NCI-H2227 treated with DMSO at 0.1 percent for 48 hours (cell line): ENCODE results near the gene METTL26.
A peak's percentile ranks its signal among the peaks of the same experiment; 100 is the strongest.

ENCODE experiments used
- DNase-seq: peaks from one replicate; lab custom pipeline; 2025; lab: John Stamatoyannopoulos, UW

The METTL26 gene

DNA sequence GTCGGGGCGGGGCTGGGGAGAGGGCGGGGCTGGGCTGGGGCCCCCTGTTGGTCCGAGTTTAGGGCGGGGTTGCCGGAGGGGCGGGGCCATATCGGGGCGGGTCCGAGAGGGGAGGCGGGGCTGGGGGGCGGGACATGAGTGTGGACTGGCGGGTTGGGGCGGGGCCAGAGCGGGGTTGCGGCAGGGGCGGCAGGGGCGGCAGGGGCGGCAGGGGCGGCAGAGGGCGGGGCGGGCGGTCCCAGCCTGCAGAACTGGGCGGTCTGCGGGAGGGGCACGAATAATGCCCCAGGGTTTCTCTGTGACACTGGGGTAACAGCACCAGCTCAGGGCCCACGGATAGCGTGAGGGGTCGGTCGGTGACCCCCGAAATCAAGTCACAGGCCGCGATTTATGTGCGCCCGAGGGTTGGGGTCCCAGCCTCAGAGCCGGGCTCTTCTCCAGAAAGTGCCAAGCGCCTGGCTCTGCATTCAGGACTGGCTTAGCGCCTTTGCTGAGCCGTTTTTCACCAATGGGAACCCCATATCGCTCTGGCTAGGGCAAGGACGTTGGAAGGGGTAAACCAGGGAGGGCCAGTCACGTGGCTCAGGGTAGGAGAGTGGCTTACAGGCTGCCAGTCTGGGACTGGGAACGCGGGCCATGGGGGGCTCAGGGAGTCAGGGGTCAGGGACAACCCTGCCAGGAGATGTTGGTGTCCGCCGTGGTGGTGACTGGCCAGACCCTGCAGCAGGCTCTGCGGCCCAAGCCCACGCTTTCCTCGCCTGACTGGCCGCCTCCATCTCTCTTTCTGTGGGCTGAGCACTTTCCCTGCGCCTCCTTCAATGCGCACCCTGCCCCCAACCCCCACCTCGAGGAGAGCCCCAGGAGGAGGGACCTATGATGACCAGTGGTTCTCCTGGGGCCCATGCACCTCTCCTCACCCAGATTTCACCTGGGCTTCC, 1.2 kb upstream of the METTL26 start:
- peak; percentile 88 for DNase-seq

DNA sequence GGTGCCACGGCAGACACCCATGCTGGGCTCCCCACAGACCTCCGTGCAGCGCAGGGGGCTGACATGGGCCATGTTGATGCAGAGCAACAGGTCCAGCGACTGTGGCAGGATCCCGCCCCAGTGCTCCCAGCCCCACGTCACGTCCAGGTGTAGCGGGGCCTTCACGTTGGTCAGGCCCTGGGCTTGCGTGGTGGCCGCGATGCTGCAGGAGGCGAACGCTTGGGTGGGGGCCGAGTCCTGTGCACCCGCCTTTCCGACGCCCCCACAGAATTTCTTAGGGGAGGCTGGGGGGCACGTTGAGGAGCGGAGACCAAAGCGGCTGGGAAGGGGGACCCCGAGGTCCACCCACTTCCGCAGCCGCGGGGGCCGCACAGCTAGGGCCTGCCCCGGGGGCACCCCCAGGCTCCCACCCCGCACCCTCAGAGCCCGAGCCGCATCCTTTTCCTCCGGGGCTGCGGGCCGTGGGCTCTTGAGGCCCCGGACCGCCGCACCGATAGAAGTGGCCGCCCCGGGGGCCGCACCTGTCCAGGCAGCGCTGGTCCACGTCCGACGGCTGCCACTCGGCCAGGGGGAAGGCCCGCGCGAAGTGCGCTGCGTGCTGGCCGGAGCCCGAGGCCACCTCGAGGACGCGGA, 416 bp downstream of the METTL26 start:
- DNase-seq: no peak

DNA sequence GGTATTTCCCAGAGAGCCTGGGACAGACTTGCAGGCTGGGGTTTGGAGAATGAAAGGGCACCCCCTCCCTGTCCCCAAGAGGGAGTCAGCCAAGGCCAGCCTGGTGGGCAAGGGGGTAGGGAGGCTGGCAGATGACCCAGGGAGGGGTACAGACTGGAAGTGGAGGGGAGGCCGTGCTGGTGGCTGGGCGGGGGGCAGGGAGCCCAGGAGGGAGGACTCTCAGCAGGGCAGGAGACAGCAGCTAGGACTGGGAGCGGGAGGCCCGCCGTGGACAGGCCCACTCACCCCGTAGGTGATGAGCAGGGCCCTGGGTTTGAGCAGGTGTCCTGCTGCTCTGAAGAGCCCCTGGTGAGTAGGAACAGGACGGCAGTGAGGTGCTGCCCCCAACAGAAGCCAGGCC, 1.1 kb downstream of the METTL26 start:
- no peak for DNase-seq

DNA sequence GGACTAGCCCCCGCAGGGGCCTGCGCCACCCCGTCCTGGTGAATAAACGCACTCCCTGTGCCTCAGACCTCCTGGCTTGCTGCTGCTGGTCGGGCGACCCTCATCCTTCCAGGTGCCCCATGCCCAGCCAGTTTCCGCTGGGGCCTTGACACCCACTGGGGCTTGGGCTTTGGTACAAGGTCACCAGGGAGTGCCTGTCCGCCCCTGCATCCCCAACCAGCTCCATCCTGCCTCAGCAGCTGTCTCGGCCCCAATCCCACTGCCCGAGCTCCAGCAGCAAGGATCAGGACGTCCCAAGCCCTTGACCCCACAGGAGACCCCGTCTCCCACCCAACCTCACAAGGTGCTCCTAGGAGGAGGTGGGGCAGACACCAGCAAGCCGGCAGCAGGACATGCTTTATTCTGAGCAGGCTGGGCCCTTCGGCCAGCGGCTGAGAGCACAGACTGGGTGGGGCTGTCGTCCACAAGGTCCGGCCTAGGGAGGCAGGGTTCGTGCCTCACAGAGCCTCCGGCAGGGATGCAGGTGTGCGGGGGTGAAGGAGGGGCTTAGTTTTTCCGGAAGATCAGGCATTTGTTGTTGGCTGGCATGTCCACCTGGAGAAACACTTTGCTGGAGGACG, 1.9 kb downstream of the METTL26 start:
- no peak for DNase-seq

DNA sequence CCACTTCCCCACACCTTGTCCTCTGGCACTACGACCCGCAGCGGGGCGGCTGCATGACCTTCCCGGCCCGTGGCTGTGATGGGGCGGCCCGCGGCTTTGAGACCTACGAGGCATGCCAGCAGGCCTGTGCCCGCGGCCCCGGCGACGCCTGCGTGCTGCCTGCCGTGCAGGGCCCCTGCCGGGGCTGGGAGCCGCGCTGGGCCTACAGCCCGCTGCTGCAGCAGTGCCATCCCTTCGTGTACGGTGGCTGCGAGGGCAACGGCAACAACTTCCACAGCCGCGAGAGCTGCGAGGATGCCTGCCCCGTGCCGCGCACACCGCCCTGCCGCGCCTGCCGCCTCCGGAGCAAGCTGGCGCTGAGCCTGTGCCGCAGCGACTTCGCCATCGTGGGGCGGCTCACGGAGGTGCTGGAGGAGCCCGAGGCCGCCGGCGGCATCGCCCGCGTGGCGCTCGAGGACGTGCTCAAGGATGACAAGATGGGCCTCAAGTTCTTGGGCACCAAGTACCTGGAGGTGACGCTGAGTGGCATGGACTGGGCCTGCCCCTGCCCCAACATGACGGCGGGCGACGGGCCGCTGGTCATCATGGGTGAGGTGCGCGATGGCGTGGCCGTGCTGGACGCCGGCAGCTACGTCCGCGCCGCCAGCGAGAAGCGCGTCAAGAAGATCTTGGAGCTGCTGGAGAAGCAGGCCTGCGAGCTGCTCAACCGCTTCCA, 2.6 kb downstream of the METTL26 start:
- no peak for DNase-seq

DNA sequence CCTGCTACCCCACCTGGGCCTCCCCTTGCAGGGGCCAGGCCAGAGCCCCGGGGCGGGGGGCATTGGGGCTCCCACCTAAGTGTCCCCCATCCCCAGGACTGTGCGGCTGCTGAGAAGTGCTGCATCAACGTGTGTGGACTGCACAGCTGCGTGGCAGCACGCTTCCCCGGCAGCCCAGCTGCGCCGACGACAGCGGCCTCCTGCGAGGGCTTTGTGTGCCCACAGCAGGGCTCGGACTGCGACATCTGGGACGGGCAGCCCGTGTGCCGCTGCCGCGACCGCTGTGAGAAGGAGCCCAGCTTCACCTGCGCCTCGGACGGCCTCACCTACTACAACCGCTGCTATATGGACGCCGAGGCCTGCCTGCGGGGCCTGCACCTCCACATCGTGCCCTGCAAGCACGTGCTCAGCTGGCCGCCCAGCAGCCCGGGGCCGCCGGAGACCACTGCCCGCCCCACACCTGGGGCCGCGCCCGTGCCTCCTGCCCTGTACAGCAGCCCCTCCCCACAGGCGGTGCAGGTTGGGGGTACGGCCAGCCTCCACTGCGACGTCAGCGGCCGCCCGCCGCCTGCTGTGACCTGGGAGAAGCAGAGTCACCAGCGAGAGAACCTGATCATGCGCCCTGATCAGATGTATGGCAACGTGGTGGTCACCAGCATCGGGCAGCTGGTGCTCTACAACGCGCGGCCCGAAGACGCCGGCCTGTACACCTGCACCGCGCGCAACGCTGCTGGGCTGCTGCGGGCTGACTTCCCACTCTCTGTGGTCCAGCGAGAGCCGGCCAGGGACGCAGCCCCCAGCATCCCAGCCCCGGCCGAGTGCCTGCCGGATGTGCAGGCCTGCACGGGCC, 3.4 kb downstream of the METTL26 start:
- no peak for DNase-seq

DNA sequence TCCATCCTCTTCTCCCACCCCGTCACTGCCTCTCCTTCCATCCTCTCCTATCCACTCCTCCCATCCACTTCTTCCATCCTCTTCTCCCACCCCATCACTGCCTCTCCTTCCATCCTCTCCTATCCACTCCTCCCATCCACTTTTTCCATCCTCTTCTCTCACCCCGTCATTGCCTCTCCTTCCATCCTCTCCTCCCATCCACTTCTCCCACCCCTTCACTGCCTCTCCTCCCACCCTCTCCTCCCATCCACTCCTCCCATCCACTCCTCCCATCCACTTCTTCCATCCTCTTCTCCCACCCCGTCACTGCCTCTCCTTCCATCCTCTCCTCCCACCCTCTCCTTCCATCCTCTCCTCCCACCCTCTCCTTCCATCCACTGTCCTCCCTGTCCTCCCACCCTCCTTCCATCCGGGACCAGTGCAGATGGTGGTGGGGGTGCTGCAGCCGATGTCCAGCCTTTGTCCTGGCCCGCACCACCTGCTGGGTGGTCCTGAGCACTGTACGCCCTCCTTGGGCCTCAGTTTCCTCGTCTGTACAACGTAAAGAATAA, 4.2 kb downstream of the METTL26 start:
- DNase-seq: no peak

DNA sequence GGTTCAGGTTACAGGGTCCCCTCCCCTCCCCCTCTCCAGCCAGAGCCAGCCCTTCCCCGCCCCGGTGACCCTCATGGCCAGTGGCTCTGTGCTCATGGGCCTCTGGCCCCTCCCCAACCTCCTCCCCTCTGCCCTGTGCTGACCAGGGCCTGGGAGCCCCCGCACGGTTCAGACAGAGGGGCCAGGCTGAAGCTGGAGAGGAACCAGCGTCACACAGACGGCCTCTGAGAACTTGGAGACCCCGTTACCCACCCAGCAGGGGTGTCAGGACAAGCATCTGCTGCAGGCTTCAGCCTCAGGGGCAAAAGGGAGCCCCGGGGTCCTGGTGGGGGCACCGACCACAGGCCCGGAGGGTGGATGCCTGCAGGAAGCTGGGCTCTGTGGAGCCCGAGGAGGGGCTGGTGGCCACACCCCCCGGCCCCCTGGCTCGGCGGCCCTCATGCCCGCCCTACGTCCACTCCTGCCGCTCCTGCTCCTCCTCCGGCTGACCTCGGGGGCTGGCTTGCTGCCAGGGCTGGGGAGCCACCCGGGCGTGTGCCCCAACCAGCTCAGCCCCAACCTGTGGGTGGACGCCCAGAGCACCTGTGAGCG, 5.2 kb downstream of the METTL26 start, which contains the start of gene WFIKKN1:
Gene WFIKKN1, plus strand, starts transcription at position 171 of the 591 bp plus-strand sequence. Its CDS starts 269 bp downstream, at position 440.
- DNase-seq: no peak

DNA sequence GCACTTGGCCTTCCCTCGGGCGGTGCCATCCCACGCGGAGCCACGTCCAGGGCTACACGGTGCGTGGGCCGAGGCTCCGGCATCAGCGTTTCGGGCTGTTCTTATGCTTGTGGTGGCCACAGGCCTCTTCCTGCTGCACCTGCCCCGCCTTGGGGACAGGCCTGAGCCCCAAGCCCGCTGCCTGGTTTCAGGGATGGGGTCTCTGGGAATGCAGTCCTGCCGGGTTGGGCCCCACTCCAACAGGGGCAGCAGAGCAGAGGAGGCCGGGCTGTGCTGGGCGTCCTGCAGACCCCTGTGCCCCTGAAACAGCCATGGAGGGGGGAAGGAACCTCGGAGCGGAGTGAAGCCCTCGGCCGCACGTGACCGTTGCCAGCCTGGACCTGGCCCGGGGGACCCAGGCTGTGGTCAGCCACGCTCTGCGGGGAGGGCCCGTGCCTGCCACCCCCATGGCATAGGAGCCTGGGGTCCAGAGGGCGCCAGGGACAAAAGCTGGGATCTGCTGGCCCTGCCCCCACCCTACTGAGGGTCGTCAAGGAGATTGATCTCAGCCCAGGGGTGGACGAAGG, 5.8 kb downstream of the METTL26 start:
- DNase-seq: no peak

DNA sequence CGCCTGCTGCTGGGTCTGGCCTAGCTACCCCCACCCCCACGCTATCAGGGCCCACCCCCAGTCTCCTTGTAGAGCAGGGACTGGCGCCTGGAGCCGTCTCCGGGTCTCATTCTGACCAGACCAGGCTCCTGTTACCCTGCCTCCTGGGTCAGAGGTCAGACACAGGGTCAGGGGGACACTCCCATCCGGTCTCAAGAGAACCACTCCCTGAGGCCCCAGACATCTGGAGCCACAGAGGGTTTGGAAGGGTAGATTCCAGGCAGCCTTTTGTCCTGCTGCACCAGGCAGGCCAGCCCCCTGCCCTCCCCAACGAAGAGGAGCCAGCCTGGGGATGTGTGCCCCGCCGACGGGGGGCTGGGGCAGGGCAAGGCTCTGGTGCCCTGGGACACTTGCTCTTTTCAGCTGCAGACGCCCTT, 6.3 kb downstream of the METTL26 start:
- DNase-seq: no peak

DNA sequence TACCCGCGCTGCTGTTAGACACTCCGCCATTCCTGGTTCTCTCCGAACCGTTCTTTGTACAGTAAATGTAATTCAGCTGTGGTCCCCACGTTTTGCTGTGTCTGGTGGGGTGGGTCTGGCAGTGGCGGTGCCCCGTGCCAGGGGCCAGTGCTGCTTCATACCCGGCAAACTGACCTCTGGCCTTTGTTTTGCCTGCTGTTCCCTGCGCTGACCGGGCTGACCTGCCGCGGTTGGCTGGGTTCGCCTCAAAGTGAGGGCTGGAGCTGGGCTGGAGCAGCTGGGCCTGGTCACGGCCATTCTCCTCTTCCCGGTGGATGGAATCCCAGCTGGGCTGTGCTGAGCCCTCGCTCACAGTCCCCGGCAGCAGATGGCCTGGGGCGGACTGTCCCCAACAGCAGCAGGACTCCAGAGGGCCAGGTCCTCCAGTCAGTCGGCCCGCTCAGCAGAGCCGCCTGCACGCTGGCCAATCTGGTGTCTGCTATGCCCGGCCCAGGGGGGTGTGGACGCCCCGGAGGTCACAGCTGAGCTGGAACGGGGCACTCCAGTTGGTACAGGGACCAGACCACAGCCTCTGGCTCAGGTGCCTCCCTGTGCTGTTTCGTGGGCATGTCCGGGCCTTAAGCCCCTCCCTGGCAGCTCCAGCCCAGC, 6.8 kb downstream of the METTL26 start:
- DNase-seq: peak; percentile 22

DNA sequence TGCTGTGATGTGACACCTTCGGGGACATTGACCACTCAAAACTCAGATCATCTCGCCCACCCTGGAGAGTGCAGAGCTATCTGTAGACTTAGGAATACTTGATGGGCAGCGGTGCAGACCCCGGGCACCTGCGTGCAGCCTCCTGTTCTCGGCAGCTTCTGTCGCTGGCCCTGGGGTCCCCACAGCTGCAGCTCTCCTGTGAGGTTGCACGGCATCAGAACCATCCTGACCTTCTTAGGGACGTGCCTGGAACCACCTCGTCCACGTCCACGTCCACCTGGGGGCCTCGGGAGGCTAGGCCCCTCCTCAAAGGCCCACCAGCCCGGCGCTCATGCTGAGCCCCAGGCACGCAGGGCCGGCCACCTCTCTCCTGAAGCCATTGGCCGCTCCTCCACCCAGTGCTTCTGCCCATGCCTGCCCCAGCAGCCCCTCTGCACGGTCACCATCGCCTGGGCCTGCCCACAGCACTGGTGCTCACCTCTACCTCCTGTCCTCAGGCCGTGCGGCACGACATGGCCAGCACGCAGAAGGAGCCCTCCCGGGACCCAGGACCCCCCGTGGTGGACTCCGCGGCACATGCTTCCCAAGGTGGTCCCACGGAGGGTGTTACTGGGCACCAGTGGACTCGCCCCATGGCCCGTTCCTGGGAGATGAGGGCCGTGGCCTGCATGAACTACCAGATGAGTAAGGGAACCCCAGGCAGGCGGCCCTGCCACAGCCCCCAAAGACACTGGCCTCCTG, 7.6 kb downstream of the METTL26 start:
- DNase-seq: no peak

DNA sequence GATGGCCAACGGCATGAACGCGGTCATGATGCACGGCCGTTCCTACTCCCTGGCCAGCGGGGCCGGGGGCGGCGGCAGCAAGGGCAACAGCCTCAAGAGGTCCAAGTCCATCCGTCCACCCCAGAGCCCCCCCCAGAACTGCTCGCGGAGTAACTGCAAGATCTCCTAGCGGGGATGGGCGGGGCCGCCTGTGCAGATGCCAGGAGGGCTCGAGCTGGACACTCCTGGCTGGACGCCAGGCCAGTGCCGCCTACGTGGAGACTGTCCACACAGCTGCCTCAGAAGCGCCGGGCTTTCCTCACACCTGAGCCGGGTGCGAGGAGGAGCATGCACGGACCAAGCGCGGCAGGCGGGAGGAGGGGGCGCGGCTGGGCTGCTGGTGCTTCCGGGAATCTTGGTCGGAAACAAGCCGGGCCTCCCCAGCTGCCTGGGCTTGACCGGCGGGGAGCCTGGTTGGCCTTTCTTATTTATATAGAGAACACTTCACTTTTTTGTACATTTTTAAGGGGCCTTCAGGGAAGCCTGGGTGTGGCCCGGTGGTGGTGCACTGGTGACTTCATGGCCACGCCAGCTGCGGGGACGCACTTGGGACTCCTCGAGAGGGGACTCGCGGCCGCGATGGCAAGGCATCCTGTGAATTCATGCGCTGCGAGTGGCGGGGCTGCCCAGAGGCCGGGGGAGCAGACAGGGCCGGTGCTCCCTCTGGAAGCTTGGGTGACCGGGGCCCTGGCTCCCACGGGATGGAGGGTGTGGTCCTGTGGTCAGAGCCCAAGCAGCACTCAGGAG, 8.5 kb downstream of the METTL26 start:
- no peak for DNase-seq

DNA sequence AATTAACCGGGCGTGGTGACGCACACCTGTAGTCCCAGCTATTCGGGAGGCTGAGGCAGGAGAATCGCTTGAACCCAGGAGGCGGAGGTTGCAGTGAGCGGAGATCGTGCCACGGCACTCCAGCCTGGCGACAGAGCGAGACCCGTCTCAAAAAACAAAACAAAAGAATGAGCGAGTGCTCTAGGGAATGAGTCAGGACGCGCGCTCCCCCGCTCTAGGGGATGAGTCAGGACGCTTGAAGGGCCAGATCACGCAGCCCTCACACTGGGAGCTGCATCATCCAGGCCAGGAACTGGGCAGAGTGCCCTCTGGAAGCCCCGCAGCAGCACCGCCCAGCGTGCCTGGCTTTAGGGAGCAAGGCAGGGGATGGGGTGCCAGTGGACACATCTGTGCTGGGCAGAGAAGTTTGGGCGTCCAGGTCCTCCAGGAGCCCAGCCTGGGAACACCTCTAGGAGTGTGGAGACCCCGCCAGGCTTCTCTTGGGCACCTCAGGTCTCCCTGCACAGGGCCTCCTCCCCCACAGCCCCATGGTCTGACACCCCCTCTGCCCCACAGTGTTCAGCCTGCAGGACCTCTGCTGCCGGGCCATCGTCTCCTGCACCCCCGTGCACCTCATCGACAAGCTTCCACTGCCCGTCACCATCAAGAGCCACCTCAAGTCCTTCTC, 9.2 kb downstream of the METTL26 start:
- no peak for DNase-seq

DNA sequence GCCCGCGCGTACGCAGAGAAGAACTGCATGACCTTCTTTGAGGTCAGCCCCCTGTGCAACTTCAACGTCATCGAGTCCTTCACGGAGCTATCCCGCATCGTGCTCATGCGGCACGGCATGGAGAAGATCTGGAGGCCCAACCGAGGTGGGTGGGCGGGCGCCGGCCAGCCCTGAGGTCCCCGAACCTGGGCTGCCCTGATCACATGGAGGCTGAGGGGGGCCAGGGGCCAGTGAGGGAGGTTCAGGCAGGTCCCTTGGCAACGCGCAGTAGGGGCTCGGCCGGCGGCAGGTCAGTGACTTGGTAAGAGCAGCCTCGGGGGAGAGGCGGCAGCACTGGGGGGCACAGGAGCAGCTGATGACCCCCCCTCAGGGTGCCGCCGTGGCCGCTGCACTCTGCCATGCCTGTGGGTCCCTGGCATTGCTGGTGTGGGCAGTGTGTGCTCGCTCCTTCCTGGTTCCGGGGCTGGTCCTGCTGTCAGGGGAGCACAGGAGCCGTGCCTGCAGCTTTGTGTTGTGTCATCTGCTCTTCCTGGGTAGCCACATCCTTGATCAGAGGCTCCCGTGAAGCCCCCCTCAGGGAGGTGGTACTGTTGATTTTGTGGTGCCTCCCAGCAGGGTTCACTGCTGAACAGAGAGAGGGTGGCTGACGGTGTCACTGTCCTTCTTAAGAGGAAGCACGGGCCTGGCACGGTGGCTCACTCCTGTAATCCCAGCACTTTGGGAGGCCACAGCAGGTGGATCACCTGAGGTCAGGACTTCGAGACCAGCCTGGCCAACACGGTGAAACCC, 9.9 kb downstream of the METTL26 start:
- DNase-seq: no peak

DNA sequence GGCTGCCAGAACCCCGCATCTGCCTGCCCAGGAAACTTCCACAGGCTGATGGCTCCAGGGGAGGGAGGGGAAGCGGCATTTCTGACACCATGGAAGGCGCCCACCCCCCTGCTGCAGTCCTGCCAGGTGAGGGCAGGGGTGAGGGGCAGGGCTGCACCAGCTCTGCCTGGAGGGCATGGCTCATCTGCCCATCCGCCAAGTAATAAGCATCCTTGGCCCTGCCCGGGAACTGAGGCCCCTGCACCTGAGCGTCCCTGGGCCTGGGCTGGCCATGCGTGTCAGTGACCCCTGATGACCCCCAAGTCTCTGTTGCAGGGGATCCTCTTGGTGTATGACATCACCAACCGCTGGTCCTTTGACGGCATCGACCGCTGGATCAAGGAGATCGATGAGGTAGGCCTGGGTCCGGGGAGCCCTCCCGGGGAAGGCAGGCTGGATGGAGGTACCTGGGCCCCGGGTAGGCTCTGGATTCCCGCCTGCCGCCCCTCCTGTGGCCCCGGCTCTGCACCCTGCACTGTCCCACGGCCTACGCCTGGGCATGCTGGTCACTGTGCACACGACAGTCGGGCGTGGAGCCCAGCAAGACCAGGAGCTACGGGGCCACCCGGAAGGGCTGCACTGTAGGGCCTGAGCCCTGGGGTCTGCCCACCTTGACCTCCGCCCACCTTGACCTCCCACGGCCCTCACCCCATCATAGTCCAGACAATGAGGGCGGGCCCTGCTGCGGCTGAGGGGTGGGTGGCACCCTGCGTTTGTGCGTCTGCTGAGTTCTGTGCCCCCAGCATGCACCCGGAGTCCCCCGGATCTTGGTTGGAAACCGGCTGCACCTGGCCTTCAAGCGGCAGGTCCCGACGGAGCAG, 10.8 kb downstream of the METTL26 start:
- DNase-seq: no peak
